ENCODE results near the gene BTBD16. TPM values are rescaled to one million over a fixed set of nuclear protein-coding genes. Genes with fewer than 3 reads are reported as not detected.

BTBD16 gene
- total and polyA plus RNA-seq, 10 of the 15 experiments (the other 5 are each of a cell fraction or from before 2014, with no cell fraction given), result 0.11 TPM; not detected in 9

- H3K4me1 ChIP-seq (ENCODE audit: control insufficient read depth, insufficient read depth, low read length), result no peaks in the 10 kb centered on the region
- H3K9me3 ChIP-seq (replicated peaks; ENCODE audit: control insufficient read depth, insufficient read depth, low read length), result no peaks in the 10 kb centered on the region; the same call in 2 of the 3 replicates
- no TSS peak for BruUV-seq (replicated peaks)
- H3K27me3 ChIP-seq (replicated peaks in 1 of 2; ENCODE audit: control insufficient read depth in 2 of 2, insufficient read depth in 2 of 2, low read length in 1 of 2), result 0 out of 4 replicates have a peak, but pooled peaks cover 0 to 1% of the 10 kb centered on the region in 2 experiments
- DNase-seq (ENCODE audit: low read depth, low spot score), result no peak
- H3K27ac ChIP-seq (ENCODE audit: control insufficient read depth, insufficient read depth), result no peak overlapping the region
- no peaks in the 10 kb centered on the region for H4K20me1 ChIP-seq (ENCODE audit: control insufficient read depth, insufficient read depth)
- ChIA-PET RAD21 (ENCODE audit: unreplicated experiment) (interaction anchor here (0.9 to 1.5 kb wide), 3 partner anchors 19 to 156 kb away, joined by 3 to 7 read pairs (median 6); no protein-coding TSS in a partner anchor), CTCF (interaction anchor here (1.1 to 3.6 kb wide), 4 partner anchors 12 to 350 kb away, joined by 5 to 41 read pairs (median 12); no protein-coding TSS in a partner anchor), SMC1A (ENCODE audit: uncharacterized antibody, unreplicated experiment) (interaction anchor here (1.4 to 1.6 kb wide), 3 partner anchors 144 to 155 kb away, joined by 4 to 5 read pairs (median 4); no protein-coding TSS in a partner anchor), POLR2A (no interaction called here)
- H3K36me3 ChIP-seq (ENCODE audit: control insufficient read depth in 2 of 2, insufficient read depth in 2 of 2, low read length in 1 of 2), result no peaks in the 10 kb centered on the region
- 4% methylated on average over 7 of the region's 7 CpGs for WGBS (ENCODE audit: insufficient coverage, insufficient replicate concordance, low lambda C conversion rate, missing lambda C conversion rate)
- H2AFZ ChIP-seq (ENCODE audit: control insufficient read depth, low read depth, low read length), result no peak overlapping the region
- no peak overlapping the region for H3K9ac ChIP-seq (ENCODE audit: control insufficient read depth, insufficient read depth, low read length)
- no peak overlapping the region for H3K4me3 ChIP-seq
- in situ Hi-C loops (cut with MboI) (no loop called here), intact Hi-C loops (cut with micrococcal nuclease; ENCODE audit: unreplicated experiment) (no loop called here)
- no peak for FAIRE-seq
- no peak for TF ChIP-seq SUPT20H (IDR thresholded peaks at IDR 0.05; ENCODE audit: borderline replicate concordance, control insufficient read depth, low read depth, low read length)
- no peak for TF ChIP-seq NBN (IDR thresholded peaks at IDR 0.05)
- TF ChIP-seq FOXM1 (IDR thresholded peaks at IDR 0.05; ENCODE audit: low read depth, low read length), result no peak
- TF ChIP-seq NR2C2 (IDR thresholded peaks at IDR 0.05; ENCODE audit: borderline replicate concordance, control insufficient read depth, insufficient read length, low read depth), result no peak
- no peak for TF ChIP-seq CHD4 (IDR thresholded peaks at IDR 0.05)
- TF ChIP-seq ZZZ3 (IDR thresholded peaks at IDR 0.05; ENCODE audit: control insufficient read depth, insufficient read length, low read depth), result no peak
- TF ChIP-seq RELA (IDR thresholded peaks at IDR 0.05; ENCODE audit: borderline replicate concordance, partially characterized antibody), result no peak
- TF ChIP-seq SPI1 (IDR thresholded peaks at IDR 0.05; ENCODE audit: borderline replicate concordance, insufficient read depth, low read depth, low read length), result no peak
- no peak for TF ChIP-seq GABPA (IDR thresholded peaks at IDR 0.05; ENCODE audit: low read depth)
- H3K79me2 ChIP-seq (ENCODE audit: control insufficient read depth, insufficient read depth, low read length), result no peaks in the 10 kb centered on the region
- H3K4me2 ChIP-seq (ENCODE audit: control insufficient read depth, insufficient read depth), result no peak overlapping the region
- no peak for ATAC-seq
Measured at GRCh38 chr10:122280156-122280555, 9.1 kb downstream of the BTBD16 start.
